Right ventricle myocardium inferior (tissue), 1 donor: Measurements from ENCODE around the gene EBF3. TPM values are rescaled to one million over a fixed set of nuclear protein-coding genes. Genes with fewer than 3 reads are reported as not detected.
"Not testable (repeated sequence)": the region's sequence is repeated elsewhere in the genome, so short reads cannot be mapped to it uniquely, and the experiment has no call there.

Experiments
- ATAC-seq: fragments of 200-7000 bp; cut with Tn5 transposase; one replicate; pipeline ENCODE4 v1.9.1; 2020; ENCODE audit warnings: mild to moderate bottlenecking, moderate library complexity
- DNase-seq: peaks from one replicate; pipeline ENCODE4 v3.0.0; 2021; ENCODE audit errors: missing footprints
- intact Hi-C: fragments of 100-400 bp; cut with DNase I; formaldehyde crosslinking; loops from one replicate; pipeline ENCODE4 v1.11.0; 2022
- total RNA-seq: library from RNA; stranded (reverse); fragmentation: NEBNext Ultra II Directional; extraction: Animal tissue kit (Norgen Biotek cat#: 25700); gene quantifications from one replicate; pipeline ENCODE4 v1.2.1, GENCODE V29; 2021
- donor health status: DM: no; HTN: yes; CAD: no; lungs with severe emphysema.

EBF3 gene
- total RNA-seq, 1 donor from 2014 or later = 7.9 TPM

DNA sequence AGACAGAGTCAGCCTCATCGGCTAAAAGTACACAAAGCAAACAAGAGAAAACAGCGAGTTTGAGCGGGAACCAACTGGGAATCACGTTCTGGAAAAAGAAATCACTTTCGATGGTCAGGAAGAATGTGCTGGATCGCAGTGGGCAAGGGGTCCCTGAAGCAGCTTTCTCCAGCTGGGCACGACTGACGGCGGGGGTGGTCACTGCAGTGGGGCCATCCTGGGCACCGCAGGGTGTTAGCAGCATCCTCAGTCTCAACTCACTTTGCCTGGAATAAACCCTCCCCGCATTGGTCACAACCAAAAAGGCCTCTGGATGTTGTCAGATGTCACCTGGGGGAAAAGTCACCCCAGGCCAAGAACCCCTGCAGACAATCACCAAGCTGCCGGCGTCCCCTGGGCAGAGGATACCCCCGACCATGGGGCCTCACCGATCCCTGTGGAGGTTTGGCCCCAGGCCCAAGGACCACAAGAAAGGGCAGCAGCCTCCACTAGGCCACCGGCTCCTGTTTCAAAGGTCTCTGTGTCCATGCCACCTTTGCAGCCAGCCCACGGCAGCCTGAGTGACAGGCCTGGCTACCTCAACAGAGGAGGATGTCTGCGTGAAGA is 42.9 kb downstream of the EBF3 start:
- intact Hi-C loops = no loop called here
- no peak for DNase-seq
- ATAC-seq = no peak

DNA sequence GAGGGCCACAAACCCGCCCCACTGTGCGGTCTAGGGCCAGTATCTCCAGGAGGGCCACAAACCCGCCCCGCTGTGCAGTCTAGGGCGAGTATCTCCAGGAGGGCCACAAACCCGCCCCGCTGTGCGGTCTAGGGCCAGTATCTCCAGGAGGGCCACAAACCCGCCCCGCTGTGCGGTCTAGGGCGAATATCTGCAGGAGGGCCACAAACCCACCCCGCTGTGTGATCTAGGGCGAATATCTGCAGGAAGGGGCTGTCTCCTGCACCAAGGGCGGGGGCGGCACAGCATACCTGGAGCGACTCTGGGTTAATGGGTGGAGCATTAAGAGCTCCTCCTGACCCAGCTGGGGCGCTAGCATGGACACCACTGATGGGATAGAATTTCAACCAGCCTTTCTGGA is 43.9 kb downstream of the EBF3 start:
- DNase-seq, ATAC-seq, intact Hi-C loops: not testable (repeated sequence)

DNA sequence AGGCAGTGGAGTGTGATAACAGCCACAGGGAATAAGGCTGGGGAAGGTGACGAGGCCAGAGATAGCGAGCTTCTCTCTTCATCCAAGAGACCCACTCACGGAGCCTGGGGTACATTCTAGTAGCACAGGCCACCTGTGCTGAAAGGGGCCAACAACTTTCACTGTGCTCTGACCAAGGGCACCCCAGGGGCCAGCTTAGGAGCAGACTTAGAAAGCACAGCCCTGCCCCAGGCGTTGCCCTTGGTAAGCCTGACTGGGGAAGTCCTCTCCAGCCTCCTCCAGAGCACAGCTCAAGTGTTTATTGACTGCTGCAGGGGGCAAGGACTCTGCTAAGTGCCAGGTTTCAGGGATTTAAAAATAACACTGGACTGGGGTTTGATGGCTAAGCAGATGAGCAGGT is 44.7 kb downstream of the EBF3 start:
- intact Hi-C loops = no loop called here
- ATAC-seq (no peak), DNase-seq (no peak)

DNA sequence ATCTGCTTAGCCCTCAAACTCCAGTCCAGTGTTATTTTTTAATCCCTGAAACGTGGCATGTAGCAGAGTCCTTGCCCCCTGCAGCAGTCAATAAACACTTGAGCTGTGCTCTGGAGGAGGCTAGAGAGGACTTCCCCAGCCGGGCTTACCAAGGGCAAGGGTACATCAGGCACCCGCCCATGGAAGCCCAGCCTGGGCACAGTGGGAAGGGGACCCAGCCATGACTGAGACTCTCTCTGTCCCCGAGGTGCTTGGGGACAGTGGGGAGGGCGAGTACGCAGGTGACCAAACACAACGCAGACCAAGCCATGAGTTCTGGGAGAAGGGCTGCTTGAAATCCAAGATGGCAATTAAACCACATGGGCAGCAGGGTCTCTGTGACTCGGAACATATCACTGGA is 45.2 kb downstream of the EBF3 start:
- ATAC-seq (no peak), DNase-seq (no peak)
- intact Hi-C loops = no loop called here

DNA sequence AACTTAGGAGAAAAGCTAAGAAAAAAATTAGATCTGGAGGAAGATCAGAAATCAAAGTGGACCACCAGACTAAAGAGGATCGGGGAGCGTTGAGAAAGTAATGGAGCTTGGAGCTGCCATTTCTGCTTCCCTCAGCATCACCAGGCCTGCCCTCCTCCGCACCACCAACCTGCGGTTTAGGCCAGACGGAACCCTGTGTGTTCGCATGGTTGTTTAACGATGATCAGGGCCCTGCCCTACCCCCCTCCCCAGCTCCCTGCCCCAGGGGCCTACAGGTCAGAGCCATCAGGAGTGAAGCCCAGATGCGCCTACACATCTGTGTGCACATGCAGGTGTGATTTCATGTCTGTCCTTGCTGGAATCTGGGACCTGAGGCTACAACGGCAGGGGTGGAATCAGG is 45.7 kb downstream of the EBF3 start:
- intact Hi-C loops = no loop called here
- DNase-seq (no peak), ATAC-seq (no peak)

DNA sequence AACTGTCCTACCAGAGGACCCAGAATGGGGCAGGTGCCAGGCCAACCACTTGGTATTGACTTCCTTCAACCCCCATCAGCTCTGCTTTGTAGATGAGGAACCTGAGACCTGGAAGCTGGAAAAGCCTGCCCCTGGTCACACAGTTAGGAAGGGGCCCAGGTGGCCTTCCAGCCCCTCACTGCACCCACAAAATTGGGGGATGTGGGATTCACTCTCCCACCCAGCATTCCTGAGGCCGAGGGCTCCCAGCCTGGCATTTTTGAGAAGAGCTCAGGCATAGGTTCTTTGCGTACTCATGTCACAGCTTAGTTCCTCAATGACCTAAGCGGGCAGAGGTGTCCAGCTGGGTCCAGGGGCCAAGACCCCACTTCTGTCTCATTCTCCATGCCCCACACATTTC is 46.1 kb downstream of the EBF3 start:
- intact Hi-C loops = no loop called here
- DNase-seq (no peak), ATAC-seq (no peak)

DNA sequence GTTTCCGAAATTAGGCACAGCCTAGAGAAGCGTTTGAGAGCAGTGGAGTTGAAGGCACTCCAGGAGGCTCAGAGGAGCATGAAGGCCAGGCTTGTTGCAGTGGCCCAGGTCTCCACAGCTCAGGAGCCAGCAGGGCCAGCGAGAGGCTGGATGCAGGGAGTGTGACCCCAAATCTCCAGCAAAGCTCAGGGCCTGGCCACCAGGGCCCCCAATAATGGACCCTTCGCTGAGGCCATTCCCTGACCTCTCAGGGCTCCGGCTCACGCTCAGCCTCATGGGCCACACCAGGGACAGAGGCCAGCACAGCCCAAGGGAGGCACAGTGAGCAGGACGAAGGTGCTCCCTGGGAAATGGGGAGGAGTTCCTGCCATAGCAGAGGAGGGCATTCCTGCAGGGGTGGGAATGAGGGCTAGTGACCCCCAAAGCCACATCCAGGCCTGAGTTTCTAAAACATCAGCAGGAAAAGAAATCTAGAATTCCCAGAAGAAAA is 47.5 kb downstream of the EBF3 start:
- intact Hi-C loops = no loop called here
- ATAC-seq = no peak
- no peak for DNase-seq

DNA sequence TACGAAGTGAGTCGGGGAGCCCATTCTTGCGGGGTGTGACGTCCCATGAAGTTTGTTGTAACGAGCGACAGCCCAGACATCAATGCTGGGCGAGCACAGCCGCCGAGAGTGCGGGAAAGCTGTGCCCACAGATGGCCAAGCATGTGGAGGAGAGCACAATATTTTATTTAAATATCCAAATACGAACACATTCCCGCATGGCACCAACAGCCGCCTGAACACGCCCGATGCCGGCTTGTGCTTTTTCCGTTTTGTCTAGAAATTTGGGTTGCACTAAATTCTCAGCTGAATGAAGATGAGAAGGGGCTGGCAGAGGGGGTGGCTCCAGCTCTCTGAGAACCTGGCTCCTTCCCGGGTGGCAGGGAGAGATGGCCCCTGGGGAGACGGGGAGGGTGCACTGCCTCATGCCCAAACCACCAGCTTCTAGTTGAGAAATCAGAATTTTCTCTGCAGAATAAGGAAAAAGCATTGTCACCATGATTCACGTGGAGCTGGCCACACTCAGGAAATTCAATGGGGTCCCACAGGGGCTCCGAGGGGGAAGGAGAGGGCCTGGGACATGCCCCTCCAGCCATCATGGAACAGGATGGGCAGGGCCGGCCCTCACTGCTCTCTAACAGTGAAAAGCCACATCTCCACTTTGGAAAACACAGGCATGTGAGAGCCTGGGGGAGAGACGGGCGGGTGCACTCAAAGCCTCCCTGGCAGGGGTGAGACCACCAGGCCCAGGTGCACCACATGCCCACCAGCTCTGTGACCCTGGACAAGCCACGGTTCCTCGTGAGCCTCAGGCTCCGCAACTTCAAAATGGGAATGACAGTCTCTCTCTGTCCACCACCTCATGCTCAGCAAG is 48.3 kb downstream of the EBF3 start:
- intact Hi-C loops = no loop called here
- DNase-seq (no peak), ATAC-seq (no peak)

DNA sequence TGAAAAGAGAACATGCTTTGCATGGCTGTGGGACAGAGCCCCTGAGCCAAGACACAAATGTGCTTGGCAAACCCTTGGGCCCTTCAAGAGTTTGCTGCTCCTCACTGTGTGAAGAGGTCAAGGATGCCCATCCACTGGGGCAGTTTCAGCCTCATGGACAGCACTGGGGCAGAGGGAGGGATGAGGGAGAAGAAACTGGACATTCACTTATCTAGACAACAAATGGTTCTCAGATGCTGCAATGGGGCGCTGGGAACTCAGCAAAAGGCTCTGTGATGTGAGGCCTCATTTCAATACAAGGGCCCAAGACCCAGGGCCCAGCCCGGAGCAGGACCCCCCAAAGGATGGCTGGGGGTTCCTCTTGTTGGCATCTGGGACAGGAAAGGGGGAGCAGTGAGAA is 49.1 kb downstream of the EBF3 start:
- DNase-seq (no peak), ATAC-seq (no peak)
- intact Hi-C loops = no loop called here

DNA sequence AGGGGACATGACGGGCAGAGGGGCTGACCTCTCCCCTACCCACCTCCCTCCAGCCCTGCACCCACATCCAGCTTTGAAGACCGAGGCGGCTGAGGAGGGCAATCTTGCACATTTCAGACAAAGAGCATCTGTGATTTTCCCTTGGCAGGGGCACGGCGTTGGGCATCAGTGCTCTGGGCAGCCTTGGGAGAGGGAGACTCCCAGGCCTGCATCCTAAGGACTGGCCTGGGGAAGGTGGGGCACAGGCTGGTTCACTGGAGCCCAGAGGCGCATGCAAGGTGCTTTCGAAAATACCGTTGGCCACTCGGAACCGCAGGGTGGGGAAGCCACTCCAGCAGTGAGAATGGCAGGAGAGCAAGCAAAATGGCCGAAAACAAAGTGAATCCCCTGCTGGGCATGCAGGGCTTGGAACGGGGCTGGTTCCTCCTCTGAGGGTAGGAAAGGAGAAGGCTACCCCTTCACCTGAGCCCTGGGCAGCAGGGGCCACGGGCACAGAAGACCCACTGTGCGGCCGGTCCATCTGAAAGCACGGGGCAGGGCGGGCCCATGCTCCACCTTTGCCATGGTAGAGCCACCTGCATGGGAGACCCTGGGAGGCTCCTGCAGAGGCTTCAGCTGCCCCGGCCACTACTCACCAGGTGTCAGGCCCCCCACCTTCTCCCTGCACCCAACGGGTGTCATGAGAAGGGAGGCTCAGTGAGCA is 49.8 kb downstream of the EBF3 start:
- no peak for DNase-seq
- intact Hi-C loops = no loop called here
- no peak for ATAC-seq

DNA sequence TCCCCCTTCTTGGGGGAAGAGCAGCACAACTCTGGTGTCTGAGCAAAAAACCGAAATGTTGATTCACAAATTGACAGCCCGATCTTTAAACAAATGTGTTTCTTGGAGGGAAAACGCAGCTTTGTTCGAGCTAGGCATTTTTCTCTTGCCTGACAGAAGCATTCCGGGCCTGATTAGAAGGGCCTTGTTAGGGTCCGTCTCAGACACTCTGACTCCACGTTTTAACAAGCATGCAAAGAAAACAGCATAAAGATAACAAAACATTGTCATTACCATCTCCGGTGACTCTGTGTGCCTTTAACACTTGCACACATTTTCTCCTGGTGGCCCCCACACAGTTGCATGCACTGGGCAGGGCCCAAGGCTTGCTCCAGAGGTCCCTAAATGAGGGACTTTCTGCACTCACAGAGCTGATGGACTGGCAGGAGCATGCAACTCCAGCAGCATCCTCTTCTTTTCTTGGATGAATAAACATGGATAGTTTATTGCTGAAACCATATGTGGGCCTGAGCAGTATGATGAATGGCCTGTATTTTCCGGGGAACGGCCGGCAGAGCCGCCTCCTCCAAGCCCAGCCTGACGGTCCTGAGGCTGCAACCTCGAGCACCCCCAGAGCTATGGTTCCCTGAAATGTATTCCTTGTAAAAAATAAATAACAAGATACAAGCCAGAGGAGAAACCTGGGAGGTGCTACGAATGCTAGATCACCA is 50.9 kb downstream of the EBF3 start:
- DNase-seq (no peak), ATAC-seq (no peak)
- intact Hi-C loops = no loop called here

DNA sequence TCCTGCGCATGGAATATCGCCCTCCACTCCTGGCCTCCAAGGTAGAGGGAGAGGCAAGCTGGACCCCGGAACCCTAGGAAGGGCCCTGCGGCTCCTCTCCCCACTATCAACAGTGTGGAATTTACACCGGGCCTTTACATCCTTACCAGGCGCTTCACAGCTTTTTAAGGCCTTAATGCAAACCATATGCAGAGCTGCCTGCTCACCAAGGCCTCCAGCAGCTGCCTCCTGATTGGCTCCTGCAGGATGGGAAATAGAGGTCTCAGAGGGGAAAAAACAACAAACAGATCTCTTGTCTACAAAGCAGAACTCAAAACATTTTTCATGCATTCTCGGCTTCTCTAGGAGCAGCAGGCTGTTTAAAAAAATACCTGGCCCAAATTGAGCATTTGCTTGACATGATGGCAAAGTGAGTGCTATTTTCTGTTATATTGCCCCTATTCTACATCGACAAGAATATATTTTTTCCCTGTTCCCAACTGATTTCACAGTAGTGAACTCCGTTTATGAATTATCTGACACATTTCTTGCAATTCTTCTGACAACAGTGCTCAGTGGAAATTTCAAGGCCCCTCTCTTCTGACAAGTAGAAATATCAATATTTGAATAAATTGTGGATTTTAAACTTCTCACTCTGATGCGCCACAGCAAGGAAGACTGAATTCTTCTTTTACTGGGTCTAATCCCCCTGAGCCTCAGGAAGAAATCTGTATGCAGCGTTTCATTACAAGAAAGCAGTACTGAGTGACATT is 51.7 kb downstream of the EBF3 start:
- DNase-seq = no peak
- ATAC-seq = no peak
- intact Hi-C loops = no loop called here

DNA sequence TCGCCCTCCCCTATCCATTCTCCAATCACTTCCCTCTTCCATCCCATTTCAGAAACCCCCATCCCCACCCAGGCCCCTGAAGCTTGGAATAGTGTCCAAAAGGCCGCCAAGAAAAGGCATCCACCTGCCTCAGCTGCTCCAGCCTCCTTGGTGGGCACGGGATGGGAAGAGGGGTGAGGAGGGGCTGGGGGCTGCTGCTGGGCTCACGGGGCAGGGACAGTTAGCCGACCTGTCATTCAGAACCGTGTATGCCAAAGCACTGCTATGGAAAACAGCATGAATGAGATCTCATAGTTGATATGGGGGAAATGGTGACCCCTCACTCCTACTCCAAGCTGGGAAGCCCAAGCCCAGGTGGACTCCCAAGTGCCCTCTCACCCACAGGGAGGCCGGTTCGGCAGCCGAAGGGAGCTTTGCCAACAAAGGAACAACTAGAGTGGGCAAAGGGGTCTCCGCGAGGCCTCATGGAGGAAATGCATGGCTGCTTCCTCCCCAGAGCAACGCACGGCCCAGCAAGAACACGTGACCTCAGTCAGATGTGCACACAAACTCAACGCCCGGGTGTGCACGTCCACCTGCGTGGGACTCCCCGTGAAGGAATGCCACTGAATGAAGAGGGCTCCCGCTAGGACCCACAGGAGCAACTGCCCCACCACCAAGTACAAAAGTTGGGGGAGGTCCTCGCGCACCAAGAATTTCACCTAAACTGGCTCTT is 52.5 kb downstream of the EBF3 start:
- DNase-seq = no peak
- no peak for ATAC-seq
- intact Hi-C loops = no loop called here

DNA sequence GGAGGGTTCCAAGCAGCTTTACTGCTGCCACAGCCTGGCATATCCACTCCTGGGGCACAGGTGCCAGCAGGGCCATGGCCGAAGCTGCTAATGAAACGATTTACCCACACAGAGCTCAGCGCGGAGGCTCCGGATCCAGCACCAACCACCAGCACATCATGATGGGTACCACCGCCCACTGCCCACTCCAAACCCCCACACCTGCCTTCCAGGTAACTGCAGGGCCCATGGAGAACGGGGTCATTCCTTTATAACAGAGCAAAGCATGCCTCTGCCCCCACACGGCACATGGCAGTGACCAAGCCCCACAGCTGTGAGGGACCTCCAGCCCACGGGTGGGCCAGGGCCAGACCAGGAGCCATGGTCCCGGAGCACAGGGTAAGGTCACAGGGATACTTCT is 53.2 kb downstream of the EBF3 start:
- intact Hi-C loops = no loop called here
- DNase-seq (no peak), ATAC-seq (no peak)

DNA sequence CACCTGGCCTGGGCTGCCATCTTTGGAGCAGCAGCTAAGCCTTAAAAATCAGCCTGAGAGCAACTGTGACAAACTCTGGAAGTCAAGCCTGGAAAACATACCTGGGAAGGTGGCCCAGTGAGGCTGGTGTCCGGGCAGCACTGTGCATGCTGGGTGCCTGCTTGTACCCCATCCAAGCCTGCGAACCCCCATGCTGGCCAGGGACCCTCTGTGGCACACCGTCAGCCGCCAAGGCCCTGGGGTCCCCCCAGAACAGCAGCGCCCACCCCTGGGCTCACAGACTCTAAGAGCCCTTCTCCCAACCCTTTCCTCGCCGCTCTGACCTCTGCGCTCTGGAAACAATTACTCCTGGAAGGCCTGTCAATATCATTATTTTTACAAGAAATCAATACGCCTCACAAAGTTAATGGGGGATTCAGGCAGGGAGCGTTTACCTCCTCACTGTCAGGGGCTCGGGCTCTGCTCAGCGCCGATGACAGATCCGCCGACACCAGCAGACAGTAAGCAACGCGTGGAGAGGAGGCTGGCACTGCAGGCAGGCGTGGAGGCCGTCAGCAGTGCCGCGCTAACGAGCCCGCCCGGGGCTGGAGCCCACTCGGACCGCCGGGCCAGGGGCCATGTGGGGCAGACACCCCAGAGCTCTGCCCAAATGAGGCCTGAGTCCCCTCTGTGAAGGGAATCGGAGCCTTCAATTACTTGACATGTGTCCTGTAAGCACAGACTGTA is 54.4 kb downstream of the EBF3 start:
- ATAC-seq (no peak), DNase-seq (no peak)
- intact Hi-C loops = no loop called here

DNA sequence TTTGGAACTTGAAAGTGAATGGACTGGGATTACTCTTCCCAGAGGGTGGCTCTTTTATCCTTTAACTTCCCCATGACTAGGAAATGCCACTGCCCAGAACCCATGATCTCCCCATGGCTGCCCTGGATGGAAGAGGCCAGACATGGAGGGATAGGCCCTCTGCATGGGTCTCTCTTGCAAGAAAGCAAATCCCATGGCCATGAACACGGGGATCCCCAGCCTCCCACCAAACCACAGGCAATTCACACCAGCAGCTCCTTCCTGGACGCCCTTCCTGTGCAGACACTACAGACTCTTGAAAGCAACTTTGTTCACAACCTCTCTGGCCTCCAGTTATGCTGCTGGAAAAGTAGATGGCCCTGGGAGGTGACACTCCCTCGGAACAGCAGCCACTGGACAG is 55.0 kb downstream of the EBF3 start:
- ATAC-seq (no peak), DNase-seq (no peak)
- intact Hi-C loops = no loop called here

DNA sequence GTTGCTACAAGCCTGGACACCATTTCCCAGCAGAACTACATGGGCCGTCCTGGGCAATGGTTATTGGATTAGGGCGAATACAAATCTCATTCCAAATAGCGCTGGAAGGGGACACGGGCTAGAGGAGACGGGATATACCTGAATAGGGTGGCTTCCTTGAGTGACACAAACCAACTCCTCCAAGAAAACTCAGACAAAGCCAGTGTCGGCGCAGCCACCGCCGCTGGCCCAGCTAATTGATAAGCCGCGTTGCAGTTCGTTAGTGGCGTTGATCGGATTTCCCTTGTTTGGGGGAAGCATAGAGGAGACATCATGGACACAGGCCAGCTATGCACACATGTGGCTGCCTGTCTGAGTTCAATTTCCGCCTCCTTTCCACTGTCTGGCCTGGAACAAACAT is 55.7 kb downstream of the EBF3 start:
- intact Hi-C loops = no loop called here
- DNase-seq = no peak
- ATAC-seq = no peak
